ENCODE measurements around the gene RBM46. TPM values are rescaled to one million over a fixed set of nuclear protein-coding genes. Genes with fewer than 3 reads are reported as not detected.

Gene RBM46
- total RNA-seq, 1 experiment from 2014 or later: not detected

DNA sequence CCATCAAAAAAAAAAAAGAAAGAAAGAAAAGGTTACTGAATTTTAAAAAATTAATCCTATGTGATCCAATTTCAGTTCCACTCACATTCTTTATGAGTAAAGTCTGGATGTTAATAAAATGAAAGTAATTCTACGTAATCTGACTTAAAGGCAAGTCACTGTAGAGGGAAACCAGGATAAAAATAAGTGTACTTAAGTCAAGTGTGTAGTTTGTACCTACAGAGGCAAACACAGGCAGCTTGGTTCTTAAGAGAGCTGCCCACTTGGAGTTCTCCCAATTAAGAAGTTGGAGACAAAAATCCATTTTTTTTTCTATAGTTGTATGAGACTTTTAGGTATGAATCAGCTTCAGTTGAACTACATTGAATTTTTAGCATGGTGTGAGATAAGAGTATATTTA lies 44.3 kb upstream of the RBM46 start:
- TF ChIP-seq, protein P1, sequence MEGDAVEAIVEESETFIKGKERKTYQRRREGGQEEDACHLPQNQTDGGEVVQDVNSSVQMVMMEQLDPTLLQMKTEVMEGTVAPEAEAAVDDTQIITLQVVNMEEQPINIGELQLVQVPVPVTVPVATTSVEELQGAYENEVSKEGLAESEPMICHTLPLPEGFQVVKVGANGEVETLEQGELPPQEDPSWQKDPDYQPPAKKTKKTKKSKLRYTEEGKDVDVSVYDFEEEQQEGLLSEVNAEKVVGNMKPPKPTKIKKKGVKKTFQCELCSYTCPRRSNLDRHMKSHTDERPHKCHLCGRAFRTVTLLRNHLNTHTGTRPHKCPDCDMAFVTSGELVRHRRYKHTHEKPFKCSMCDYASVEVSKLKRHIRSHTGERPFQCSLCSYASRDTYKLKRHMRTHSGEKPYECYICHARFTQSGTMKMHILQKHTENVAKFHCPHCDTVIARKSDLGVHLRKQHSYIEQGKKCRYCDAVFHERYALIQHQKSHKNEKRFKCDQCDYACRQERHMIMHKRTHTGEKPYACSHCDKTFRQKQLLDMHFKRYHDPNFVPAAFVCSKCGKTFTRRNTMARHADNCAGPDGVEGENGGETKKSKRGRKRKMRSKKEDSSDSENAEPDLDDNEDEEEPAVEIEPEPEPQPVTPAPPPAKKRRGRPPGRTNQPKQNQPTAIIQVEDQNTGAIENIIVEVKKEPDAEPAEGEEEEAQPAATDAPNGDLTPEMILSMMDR (conservative IDR thresholded peaks at IDR 0.05): no peak
- Histone ChIP-seq H3K36me3 (ENCODE audit: low read depth) (no peaks in the 10 kb centered on the region), H3K79me2 (ENCODE audit: low read depth) (no peaks in the 10 kb centered on the region), H3K27ac (no peak overlapping the region), H3F3A (ENCODE audit: insufficient read depth, low read depth) (no peaks in the 10 kb centered on the region), H3K4me2 (no peak overlapping the region), H3K9me2 (ENCODE audit: insufficient read depth) (no peaks in the 10 kb centered on the region), H4K20me1 (ENCODE audit: insufficient read depth) (no peaks in the 10 kb centered on the region), H3K4me3 (no peak overlapping the region), H3K27me3 (ENCODE audit: insufficient read depth, low read depth) (no peaks in the 10 kb centered on the region), H3K4me1 (replicated peaks; ENCODE audit: insufficient read depth) (0 out of 2 replicates have a peak, but pooled peaks cover 12% of the 10 kb centered on the region), H3K9me3 (ENCODE audit: insufficient read depth, low read depth) (no peaks in the 10 kb centered on the region), H2AFZ (no peak overlapping the region)
- CTCF ChIA-PET: no interaction called here
- intact Hi-C loops (cut with micrococcal nuclease; ENCODE audit: unreplicated experiment): no loop called here
- POLR2A ChIA-PET (ENCODE audit: unreplicated experiment): no interaction called here
- no TSS peak for BruUV-seq (replicated peaks)
- no peak for DNase-seq

DNA sequence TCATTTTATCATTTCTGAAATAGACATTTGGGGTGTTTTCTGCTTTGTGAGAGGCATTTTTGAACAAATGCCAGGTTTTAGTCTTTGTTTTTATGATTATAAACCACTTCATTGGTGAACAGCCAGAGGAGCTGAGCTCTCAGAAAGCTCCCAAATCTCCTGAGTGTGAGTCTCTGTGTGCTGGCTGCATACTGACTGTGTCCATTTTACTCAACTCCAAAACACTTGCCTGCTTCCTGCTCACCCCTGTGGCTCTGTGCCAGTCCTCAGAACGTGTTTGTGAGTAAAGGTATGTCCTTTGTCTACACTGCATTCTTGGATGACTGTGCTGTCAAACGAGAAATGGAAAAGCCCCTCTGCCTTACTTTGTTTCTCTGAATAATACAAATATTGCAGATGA lies 42.6 kb upstream of the RBM46 start:
- TF ChIP-seq, protein P1 (conservative IDR thresholded peaks at IDR 0.05): no peak
- TF ChIP-seq EZH2 (IDR thresholded peaks at IDR 0.05; ENCODE audit: low read depth): no peak
- intact Hi-C loops (cut with micrococcal nuclease; ENCODE audit: unreplicated experiment): no loop called here
- Histone ChIP-seq H3K4me3 (no peak overlapping the region), H3K36me3 (ENCODE audit: low read depth) (no peaks in the 10 kb centered on the region), H3K9me3 (ENCODE audit: insufficient read depth, low read depth) (no peaks in the 10 kb centered on the region), H3K4me1 (replicated peaks; ENCODE audit: insufficient read depth) (0 out of 2 replicates have a peak, but pooled peaks cover 12% of the 10 kb centered on the region), H3F3A (ENCODE audit: insufficient read depth, low read depth) (no peaks in the 10 kb centered on the region), H2AFZ (peak overlapping the region; percentile 33; the same call in 1 of the 2 replicates), H3K27ac (no peak overlapping the region), H3K27me3 (ENCODE audit: insufficient read depth, low read depth) (no peaks in the 10 kb centered on the region), H4K20me1 (ENCODE audit: insufficient read depth) (no peaks in the 10 kb centered on the region), H3K4me2 (no peak overlapping the region), H3K9me2 (ENCODE audit: insufficient read depth) (no peaks in the 10 kb centered on the region), H3K79me2 (ENCODE audit: low read depth) (no peaks in the 10 kb centered on the region)
- ChIA-PET POLR2A (ENCODE audit: unreplicated experiment) (no interaction called here), CTCF (no interaction called here)
- BruUV-seq (replicated peaks): no TSS peak
- peak; percentile 42 to 62 for DNase-seq

GRCh38 chr4:154739111-154739510 lies 42.0 kb upstream of the RBM46 start:
- Histone ChIP-seq H3K4me1 (replicated peaks; ENCODE audit: insufficient read depth) (0 out of 2 replicates have a peak, but pooled peaks cover 12% of the 10 kb centered on the region), H3K27me3 (ENCODE audit: insufficient read depth, low read depth) (no peaks in the 10 kb centered on the region), H3K9me3 (ENCODE audit: insufficient read depth, low read depth) (no peaks in the 10 kb centered on the region), H3F3A (ENCODE audit: insufficient read depth, low read depth) (no peaks in the 10 kb centered on the region), H3K36me3 (ENCODE audit: low read depth) (no peaks in the 10 kb centered on the region), H3K4me3 (no peak overlapping the region), H3K27ac (no peak overlapping the region), H3K4me2 (no peak overlapping the region), H3K79me2 (ENCODE audit: low read depth) (no peaks in the 10 kb centered on the region), H3K9me2 (ENCODE audit: insufficient read depth) (no peaks in the 10 kb centered on the region), H2AFZ (no peak overlapping the region), H4K20me1 (ENCODE audit: insufficient read depth) (no peaks in the 10 kb centered on the region)
- ChIA-PET CTCF (no interaction called here), POLR2A (ENCODE audit: unreplicated experiment) (no interaction called here)
- no TSS peak for BruUV-seq (replicated peaks)
- no peak for TF ChIP-seq EZH2 (IDR thresholded peaks at IDR 0.05; ENCODE audit: low read depth)
- TF ChIP-seq, protein P1 (conservative IDR thresholded peaks at IDR 0.05): no peak
- intact Hi-C loops (cut with micrococcal nuclease; ENCODE audit: unreplicated experiment): no loop called here
- no peak for DNase-seq
